Lung (tissue), 12 donors: ENCODE data around the gene TMED7. TPM values are rescaled to one million over a fixed set of nuclear protein-coding genes. Genes with fewer than 3 reads are reported as not detected.
A peak's percentile ranks its signal among the peaks of the same experiment; 100 is the strongest.

Experiments used
- ATAC-seq: fragments of 200-7000 bp; cut with Tn5 transposase; one replicate; pipeline ENCODE4 v1.9.1; 2020; ENCODE audit warnings: moderate number of reproducible peaks; ENCODE audit not compliant: insufficient read depth, low FRiP score
- DNase-seq, 3 donors: peaks; one replicate each; pipeline ENCODE4 v3.0.0-alpha.2; 2013 to 2017
- H3K27ac ChIP-seq, 2 donors: one replicate each; pipeline ENCODE4 v1.5.1; 2013; ENCODE audit warnings: mild to moderate bottlenecking in 2 of 2, moderate library complexity in 2 of 2, control low read depth in 1 of 2, inconsistent platforms in 1 of 2, low read depth in 1 of 2, low read length in 1 of 2
- H3K27me3 ChIP-seq, 3 donors: one replicate each; pipeline ENCODE4 v1.5.1; 2013; ENCODE audit warnings: low read length in 2 of 3; ENCODE audit not compliant: control insufficient read depth in 3 of 3, insufficient read depth in 3 of 3
- H3K36me3 ChIP-seq, 4 donors: one replicate each; pipeline ENCODE4 v1.5.1; 2013; ENCODE audit warnings: low read length in 4 of 4, mild to moderate bottlenecking in 1 of 4, moderate library complexity in 1 of 4; ENCODE audit not compliant: control insufficient read depth in 4 of 4, insufficient read depth in 4 of 4
- H3K4me1 ChIP-seq, 5 donors: one replicate each; pipeline ENCODE4 v1.5.1; 2013; ENCODE audit warnings: low read length in 5 of 5, mild to moderate bottlenecking in 2 of 5, moderate library complexity in 1 of 5; ENCODE audit not compliant: control insufficient read depth in 5 of 5, insufficient read depth in 5 of 5
- H3K4me3 ChIP-seq: one replicate; pipeline ENCODE4 v1.5.1; 2013; ENCODE audit warnings: mild to moderate bottlenecking, control low read depth, moderate library complexity
- H3K9ac ChIP-seq, 2 donors: one replicate each; pipeline ENCODE4 v1.5.1; 2013; ENCODE audit warnings: low read length in 2 of 2, control low read depth in 1 of 2; ENCODE audit not compliant: insufficient read depth in 1 of 2
- H3K9me3 ChIP-seq, 4 donors: one replicate each; pipeline ENCODE4 v1.5.1; 2013; ENCODE audit warnings: low read length in 3 of 4, mild to moderate bottlenecking in 1 of 4, moderate library complexity in 1 of 4; ENCODE audit not compliant: control insufficient read depth in 4 of 4, insufficient read depth in 3 of 4
- CTCF ChIP-seq: IDR thresholded peaks from 2 replicates; pipeline ENCODE4 v1.5.1; 2012; ENCODE audit warnings: mild to moderate bottlenecking; ENCODE audit errors: control extremely low read depth, extremely low read depth
- WGBS, 2 donors: extraction: QIAGEN DNeasy Blood & Tissue Kit; methylation state at CpG; one replicate each; pipeline ENCODE4 v1.1.7; 2013; 5-methylcytosine and 5-hydroxymethylcytosine counted together
- polyA plus RNA-seq, 2 donors: library from polyadenylated mRNA; stranded (reverse); fragments of 200-250 nt; gene quantifications; one replicate each; pipeline ENCODE4 v1.2.1, GENCODE V29; 2013
- total RNA-seq, 2 donors: library from RNA; depleted of rRNA in 1 of 2; stranded (reverse); fragments of >200 nt in 1 of 2; gene quantifications; one replicate each; pipeline ENCODE4 v1.2.1, GENCODE V29; 2014 to 2021
- donor health status: control.
- donor health status: control.
- donor health status: Bipolar disorder and iron deficiency.
- donor health status: healthy.
- donor health status: DM: yes; HTN: yes; CAD: no.

Gene TMED7
- total and polyA plus RNA-seq, 4 donors = 19.9 to 141 (median 73.1) TPM

GRCh38 chr5:115599502-115599901, 26.3 kb downstream of the TMED7 start:
- H3K36me3 ChIP-seq = peaks cover 0 to 2% (median under 1%) of the 10 kb centered on the region in 4 donors
- H3K9me3 ChIP-seq = peaks cover 0 to 2% (median 0%) of the 10 kb centered on the region in 4 donors
- H3K4me3 ChIP-seq = no peak overlapping the region
- TF ChIP-seq CTCF = no peak
- DNase-seq (peak; percentile 16 to 51 (median 41)), ATAC-seq (no peak)
- WGBS, 2 donors = 65 to 88% methylated on average over 1 of the region's 1 CpG
- H3K4me1 ChIP-seq = peaks cover 0 to 23% (median 15%) of the 10 kb centered on the region in 5 donors
- no peaks in the 10 kb centered on the region for H3K27me3 ChIP-seq
- no peak overlapping the region for H3K27ac ChIP-seq
- no peak overlapping the region for H3K9ac ChIP-seq

- Histone ChIP-seq H3K9ac (no peak overlapping the region), H3K27me3 (no peaks in the 10 kb centered on the region), H3K4me1 (peaks cover 0 to 5% (median 4%) of the 10 kb centered on the region in 5 donors), H3K4me3 (no peak overlapping the region), H3K27ac (no peak overlapping the region), H3K9me3 (no peaks in the 10 kb centered on the region), H3K36me3 (no peaks in the 10 kb centered on the region)
- 71 to 92% methylated on average over 2 of the region's 2 CpGs for WGBS, 2 donors
- DNase-seq (peak in 2 of 3 donors; percentile 26 to 35), ATAC-seq (no peak)
- no peak for TF ChIP-seq CTCF
Measured at GRCh38 chr5:115594128-115595047, 31.4 kb downstream of the TMED7 start.

- Histone ChIP-seq H3K27me3 (no peaks in the 10 kb centered on the region), H3K9me3 (no peaks in the 10 kb centered on the region), H3K4me3 (no peak overlapping the region), H3K4me1 (peaks cover 0 to 2% (median 0%) of the 10 kb centered on the region in 5 donors), H3K9ac (no peak overlapping the region), H3K27ac (no peak overlapping the region), H3K36me3 (no peaks in the 10 kb centered on the region)
- TF ChIP-seq CTCF = no peak
- 73 to 92% methylated on average over 3 of the region's 3 CpGs for WGBS, 2 donors
- ATAC-seq (no peak), DNase-seq (no peak)
Measured at GRCh38 chr5:115589043-115589442, 36.8 kb downstream of the TMED7 start.
